Keratinocyte (primary cell): ENCODE measurements around the gene PAX5. TPM values are rescaled to one million over a fixed set of nuclear protein-coding genes. Genes with fewer than 3 reads are reported as not detected.

Source experiments
- DNase-seq: peaks from one replicate; pipeline ENCODE4 v3.0.0-alpha.2; 2011; ENCODE audit warnings: low read depth, missing footprints, low spot score
- FAIRE-seq: peaks from 2 replicates; lab custom pipeline; 2011; peaks lifted over from hg19 to GRCh38; lab: Jason Lieb, UNC
- H2AFZ ChIP-seq: 2 replicates; pipeline ENCODE4 v1.6.0; 2012; ENCODE audit warnings: low read length, control low read depth, inconsistent platforms; ENCODE audit not compliant: control insufficient read depth
- H3K27ac ChIP-seq: 2 replicates; pipeline ENCODE4 v1.5.1; 2011; ENCODE audit warnings: low read length; ENCODE audit not compliant: control insufficient read depth, insufficient read depth
- H3K27me3 ChIP-seq: 3 replicates; pipeline ENCODE4 v1.6.0; 2011; ENCODE audit warnings: low read length; ENCODE audit not compliant: control insufficient read depth, insufficient read depth; ENCODE audit errors: extremely low read depth
- H3K36me3 ChIP-seq, 2 experiments: 2 replicates in 1 of 2; 3 replicates in 1 of 2; pipeline ENCODE4 v1.5.1; 2011; ENCODE audit warnings: low read length in 2 of 2, mild to moderate bottlenecking in 1 of 2; ENCODE audit not compliant: control insufficient read depth in 2 of 2, insufficient read depth in 2 of 2; ENCODE audit errors: extremely low read depth in 1 of 2
- H3K4me1 ChIP-seq: 3 replicates; pipeline ENCODE4 v1.5.1; 2011; ENCODE audit warnings: low read length; ENCODE audit not compliant: control insufficient read depth, insufficient read depth; ENCODE audit errors: extremely low read depth
- H3K4me2 ChIP-seq: 3 replicates; pipeline ENCODE4 v1.6.0; 2011; ENCODE audit warnings: low read depth, low read length; ENCODE audit not compliant: control insufficient read depth, insufficient read depth; ENCODE audit errors: extremely low read depth
- H3K4me3 ChIP-seq, 3 experiments: fragments of 200-600 bp in 1 of 3; sonication (generic) in 1 of 3; 2 replicates in 2 of 3; 3 replicates in 1 of 3; pipeline ENCODE4 v1.5.1; 2011 to 2016; ENCODE audit warnings: low read length in 3 of 3, mild to moderate bottlenecking in 3 of 3, control low read depth in 2 of 3, inconsistent platforms in 1 of 3, low read depth in 1 of 3, mixed read lengths in 1 of 3, mixed run types in 1 of 3, moderate library complexity in 1 of 3; ENCODE audit not compliant: control insufficient read depth in 2 of 3, insufficient read depth in 2 of 3; ENCODE audit errors: extremely low read depth in 1 of 3
- H3K79me2 ChIP-seq: 2 replicates; pipeline ENCODE4 v1.6.0; 2012; ENCODE audit warnings: low read length; ENCODE audit not compliant: control insufficient read depth, insufficient read depth
- H3K9ac ChIP-seq: 3 replicates; pipeline ENCODE4 v1.6.0; 2011; ENCODE audit warnings: low read length; ENCODE audit not compliant: control insufficient read depth, insufficient read depth; ENCODE audit errors: extremely low read depth
- H3K9me1 ChIP-seq: 3 replicates; pipeline ENCODE4 v1.6.0; 2011; ENCODE audit warnings: low read length; ENCODE audit not compliant: control insufficient read depth, insufficient read depth; ENCODE audit errors: extremely low read depth
- H3K9me3 ChIP-seq: 2 replicates; pipeline ENCODE4 v1.5.1; 2012; ENCODE audit warnings: low read depth, low read length; ENCODE audit not compliant: control insufficient read depth
- H4K20me1 ChIP-seq: 3 replicates; pipeline ENCODE4 v1.6.0; 2011; ENCODE audit warnings: low read length; ENCODE audit not compliant: control insufficient read depth, insufficient read depth; ENCODE audit errors: extremely low read depth
- EZH2 ChIP-seq: IDR thresholded peaks from one replicate; pipeline ENCODE4 v1.6.1; 2012; ENCODE audit warnings: inconsistent platforms, mild to moderate bottlenecking, low read length, moderate library complexity
- dilution Hi-C: fragments of 300-500 bp; cut with MboI; formaldehyde crosslinking; loops from one replicate; pipeline ENCODE4 v1.7.0; 2020; ENCODE audit warnings: low sequenced_read_pairs; ENCODE audit not compliant: extremely low pct_ligation_motif_present
- polyA plus RNA-seq, 5 experiments: library from polyadenylated mRNA; depleted of rRNA in 3 of 5; stranded (reverse) in 3 of 5; stranded (forward) in 1 of 5; unstranded in 1 of 5; fragments of >200 nt; gene quantifications; 1 replicate in 1 of 5; 2 replicates in 3 of 5; 3 replicates in 1 of 5; pipeline versions ENCODE4 v1.2.1 to v1.2.3, GENCODE V29; 2011 to 2012; ENCODE audit warnings: missing spikeins in 2 of 5, low read depth in 1 of 5, low replicate concordance in 1 of 5
- TF ChIP-seq, protein P1 (sequence below), 3 experiments: IDR thresholded peaks in 1 of 3; conservative IDR thresholded peaks in 1 of 3; optimal IDR thresholded peaks in 1 of 3; 2 replicates in 2 of 3; 3 replicates in 1 of 3; pipeline versions ENCODE3 to v1.5.1; 2011; ENCODE audit warnings: low read length in 3 of 3, mild to moderate bottlenecking in 3 of 3, moderate library complexity in 2 of 3, control low read depth in 1 of 3, inconsistent platforms in 1 of 3; ENCODE audit not compliant: insufficient read depth in 2 of 3; ENCODE audit errors: extremely low read depth in 1 of 3

PAX5 gene
- polyA plus RNA-seq, 1 donor (not counting 4 experiments of a cell fraction or from before 2014, with no cell fraction given) = not detected

DNA sequence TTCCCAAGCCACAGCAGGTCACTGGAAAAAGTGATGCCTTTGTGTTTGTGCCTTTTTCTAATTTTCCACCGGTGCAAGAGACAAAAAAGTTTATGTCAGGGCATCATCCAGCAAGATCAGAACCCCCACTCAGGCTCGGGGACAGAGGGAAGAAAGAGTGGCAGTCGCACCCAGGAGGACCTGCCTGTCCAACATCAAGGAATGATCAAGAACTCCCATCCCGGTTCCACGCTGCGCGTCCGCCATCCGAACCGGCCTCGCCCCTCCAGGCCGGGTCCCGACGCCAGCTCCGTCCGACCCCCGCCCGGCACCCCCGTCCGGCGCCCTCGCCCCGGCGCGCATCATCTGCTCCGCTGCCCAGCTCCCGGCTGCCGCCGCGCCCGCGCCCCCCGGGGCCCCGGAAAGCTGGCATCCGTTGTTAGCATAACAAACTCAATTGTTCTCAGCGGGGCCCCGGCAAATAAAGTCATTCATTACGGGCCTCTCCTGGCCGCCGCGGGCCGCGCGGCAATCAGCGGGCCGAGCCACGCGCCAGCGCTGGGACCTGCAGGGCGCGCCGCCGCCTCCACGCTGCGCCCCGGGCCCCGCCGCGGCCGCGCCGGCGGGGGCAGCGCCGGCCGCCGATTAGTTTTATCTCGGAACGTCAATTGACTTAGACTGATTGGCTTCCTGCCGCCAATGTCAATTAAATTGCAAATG lies 48.1 kb downstream of the PAX5 start:
- Histone ChIP-seq H2AFZ (no peak overlapping the region), H3K4me3 (peak overlapping the region in 1 of 3 experiments; percentile 49), H3K36me3 (no peaks in the 10 kb centered on the region), H3K9me3 (no peaks in the 10 kb centered on the region), H3K4me2 (peak overlapping the region; percentile 61), H3K79me2 (no peaks in the 10 kb centered on the region), H3K27me3 (peaks cover 48% of the 10 kb centered on the region), H3K9ac (no peak overlapping the region), H3K4me1 (peaks cover under 1% of the 10 kb centered on the region), H4K20me1 (peaks cover 3% of the 10 kb centered on the region), H3K9me1 (no peaks in the 10 kb centered on the region), H3K27ac (no peak overlapping the region)
- DNase-seq = no peak
- peak; percentile 97 for TF ChIP-seq EZH2
- TF ChIP-seq, protein P1, sequence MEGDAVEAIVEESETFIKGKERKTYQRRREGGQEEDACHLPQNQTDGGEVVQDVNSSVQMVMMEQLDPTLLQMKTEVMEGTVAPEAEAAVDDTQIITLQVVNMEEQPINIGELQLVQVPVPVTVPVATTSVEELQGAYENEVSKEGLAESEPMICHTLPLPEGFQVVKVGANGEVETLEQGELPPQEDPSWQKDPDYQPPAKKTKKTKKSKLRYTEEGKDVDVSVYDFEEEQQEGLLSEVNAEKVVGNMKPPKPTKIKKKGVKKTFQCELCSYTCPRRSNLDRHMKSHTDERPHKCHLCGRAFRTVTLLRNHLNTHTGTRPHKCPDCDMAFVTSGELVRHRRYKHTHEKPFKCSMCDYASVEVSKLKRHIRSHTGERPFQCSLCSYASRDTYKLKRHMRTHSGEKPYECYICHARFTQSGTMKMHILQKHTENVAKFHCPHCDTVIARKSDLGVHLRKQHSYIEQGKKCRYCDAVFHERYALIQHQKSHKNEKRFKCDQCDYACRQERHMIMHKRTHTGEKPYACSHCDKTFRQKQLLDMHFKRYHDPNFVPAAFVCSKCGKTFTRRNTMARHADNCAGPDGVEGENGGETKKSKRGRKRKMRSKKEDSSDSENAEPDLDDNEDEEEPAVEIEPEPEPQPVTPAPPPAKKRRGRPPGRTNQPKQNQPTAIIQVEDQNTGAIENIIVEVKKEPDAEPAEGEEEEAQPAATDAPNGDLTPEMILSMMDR (optimal IDR thresholded peaks at IDR 0.05 in 1 of 3, IDR thresholded peaks at IDR 0.05 in 1 of 3, conservative IDR thresholded peaks at IDR 0.05 in 1 of 3; ENCODE audit: extremely low read depth in 1 of 3, insufficient read depth in 2 of 3, low read length in 3 of 3) = no peak
- no peak for FAIRE-seq
- dilution Hi-C loops = no loop called here

DNA sequence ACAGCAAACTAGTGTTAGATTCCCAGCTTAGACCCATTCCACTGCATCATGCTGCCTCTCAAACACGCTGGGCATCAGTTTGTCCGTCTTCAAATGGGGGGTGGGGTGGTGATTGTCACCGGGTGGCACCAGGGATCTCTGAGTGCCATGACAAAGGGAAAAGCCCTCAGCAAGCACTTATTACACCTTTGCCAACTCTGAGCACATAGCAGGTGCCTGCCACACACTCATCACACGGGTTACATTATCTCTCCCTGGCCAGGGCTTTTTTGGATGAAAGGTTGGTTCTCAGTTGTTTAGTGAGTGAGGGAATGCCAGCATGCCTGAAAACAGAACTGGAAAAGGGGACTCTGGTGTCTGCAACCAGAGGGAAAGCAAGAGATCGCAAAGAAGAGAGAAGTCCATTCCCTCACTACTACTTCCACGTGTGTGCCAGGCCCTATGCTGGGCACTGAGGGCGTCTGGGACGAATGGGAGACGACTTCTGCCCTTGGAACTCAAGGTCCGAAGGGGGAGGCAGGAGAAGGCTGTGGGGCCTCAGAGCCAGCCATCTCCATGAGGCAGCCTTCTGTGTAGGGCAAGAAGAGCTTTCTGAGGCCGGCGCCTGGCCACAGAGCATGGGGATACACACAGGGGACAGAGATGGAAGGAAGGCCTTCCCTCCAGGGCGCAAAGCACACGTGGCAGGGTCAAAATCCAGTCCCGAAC lies 48.9 kb downstream of the PAX5 start:
- no peak for TF ChIP-seq EZH2
- TF ChIP-seq, protein P1 (optimal IDR thresholded peaks at IDR 0.05 in 1 of 3, IDR thresholded peaks at IDR 0.05 in 1 of 3, conservative IDR thresholded peaks at IDR 0.05 in 1 of 3; ENCODE audit: extremely low read depth in 1 of 3, insufficient read depth in 2 of 3, low read length in 3 of 3) = no peak
- Histone ChIP-seq H3K9ac (no peak overlapping the region), H3K4me2 (no peak overlapping the region), H3K4me1 (peaks cover 7% of the 10 kb centered on the region), H3K9me3 (no peaks in the 10 kb centered on the region), H3K79me2 (no peaks in the 10 kb centered on the region), H3K27me3 (peaks cover 48% of the 10 kb centered on the region), H3K4me3 (no peak overlapping the region), H3K9me1 (no peaks in the 10 kb centered on the region), H4K20me1 (peaks cover 3% of the 10 kb centered on the region), H2AFZ (no peak overlapping the region), H3K27ac (no peak overlapping the region), H3K36me3 (no peaks in the 10 kb centered on the region)
- DNase-seq (no peak), FAIRE-seq (no peak)
- dilution Hi-C loops = no loop called here
